Colonic mucosa (tissue), 4 donors: ENCODE data around the gene MRTFB. TPM values are rescaled to one million over a fixed set of nuclear protein-coding genes. Genes with fewer than 3 reads are reported as not detected.

ENCODE experiments used
- DNase-seq: peaks from one replicate; pipeline ENCODE4 v3.0.0-alpha.2; 2020
- H3K27ac ChIP-seq: fragments of 200-600 bp; one replicate; pipeline ENCODE4 v1.8.0; 2021
- H3K27me3 ChIP-seq: fragments of 200-600 bp; one replicate; pipeline ENCODE4 v1.8.0; 2021
- H3K36me3 ChIP-seq: fragments of 200-600 bp; one replicate; pipeline ENCODE4 v1.8.0; 2021
- H3K4me1 ChIP-seq: fragments of 200-600 bp; one replicate; pipeline ENCODE4 v1.8.0; 2021; ENCODE audit warnings: mild to moderate bottlenecking
- H3K4me3 ChIP-seq: fragments of 200-600 bp; one replicate; pipeline ENCODE4 v1.8.0; 2021
- H3K9ac ChIP-seq, 2 donors: one replicate each; pipeline ENCODE4 v1.7.0; 2013; ENCODE audit warnings: control low read depth in 2 of 2, low read depth in 2 of 2, low read length in 2 of 2
- H3K9me3 ChIP-seq: fragments of 200-600 bp; one replicate; pipeline ENCODE4 v1.8.0; 2021
- intact Hi-C: fragments of 100-400 bp; cut with DNase I; formaldehyde crosslinking; loops from one replicate; pipeline ENCODE4 v1.14.1; 2022
- total RNA-seq, 2 donors: library from RNA; stranded (reverse); fragmentation: NEBNext Ultra II Directional in 1 of 2; extraction: Animal tissue kit (Norgen Biotek cat#: 25700) in 1 of 2; gene quantifications; one replicate each; pipeline ENCODE4 v1.2.1, GENCODE V29; 2021
- TF ChIP-seq, protein P1 (sequence below): fragments of 200-600 bp; IDR thresholded peaks from one replicate; pipeline ENCODE4 v1.8.0; 2022; ENCODE audit warnings: antibody characterized with exemption, mild to moderate bottlenecking
- donor health status: healthy.
- donor health status: DM: no; HTN: no; CAD: no.
- donor health status: DM: no; HTN: no; CAD: no.

The MRTFB gene
- total RNA-seq, 2 donors from 2014 or later, result 31.4 to 40.3 TPM

DNA sequence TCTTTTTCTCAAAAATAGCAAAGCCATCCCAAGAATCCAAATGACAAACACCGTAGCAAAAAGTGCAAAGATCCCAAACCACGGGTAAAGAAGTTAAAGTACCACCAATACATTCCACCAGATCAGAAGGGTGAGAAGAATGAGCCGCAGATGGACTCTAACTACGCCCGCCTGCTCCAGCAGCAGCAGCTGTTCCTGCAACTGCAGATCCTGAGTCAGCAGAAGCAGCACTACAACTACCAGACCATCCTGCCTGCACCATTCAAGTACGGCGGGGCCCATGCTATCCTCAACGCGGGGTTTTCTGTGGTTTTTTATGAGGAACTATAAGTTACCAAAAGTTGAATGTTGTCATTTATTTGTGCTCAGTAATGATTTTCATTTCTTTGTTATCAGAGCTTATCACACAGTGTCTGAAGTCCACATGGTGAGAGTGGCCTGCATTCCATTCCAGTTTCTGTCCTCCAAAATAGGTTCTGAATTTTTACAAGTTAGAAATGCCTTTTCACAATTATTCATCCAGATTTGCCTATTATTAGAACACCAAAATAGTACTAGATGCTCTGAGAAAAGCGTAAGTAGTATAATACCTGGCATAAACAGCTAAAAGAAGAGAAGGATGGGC is 169.2 kb downstream of the MRTFB start:
- Histone ChIP-seq H3K4me3 (no peak overlapping the region), H3K36me3 (peaks cover 6% of the 10 kb centered on the region), H3K27me3 (no peaks in the 10 kb centered on the region), H3K4me1 (no peaks in the 10 kb centered on the region), H3K9me3 (no peaks in the 10 kb centered on the region), H3K27ac (no peak overlapping the region), H3K9ac (no peak overlapping the region)
- TF ChIP-seq, protein P1, sequence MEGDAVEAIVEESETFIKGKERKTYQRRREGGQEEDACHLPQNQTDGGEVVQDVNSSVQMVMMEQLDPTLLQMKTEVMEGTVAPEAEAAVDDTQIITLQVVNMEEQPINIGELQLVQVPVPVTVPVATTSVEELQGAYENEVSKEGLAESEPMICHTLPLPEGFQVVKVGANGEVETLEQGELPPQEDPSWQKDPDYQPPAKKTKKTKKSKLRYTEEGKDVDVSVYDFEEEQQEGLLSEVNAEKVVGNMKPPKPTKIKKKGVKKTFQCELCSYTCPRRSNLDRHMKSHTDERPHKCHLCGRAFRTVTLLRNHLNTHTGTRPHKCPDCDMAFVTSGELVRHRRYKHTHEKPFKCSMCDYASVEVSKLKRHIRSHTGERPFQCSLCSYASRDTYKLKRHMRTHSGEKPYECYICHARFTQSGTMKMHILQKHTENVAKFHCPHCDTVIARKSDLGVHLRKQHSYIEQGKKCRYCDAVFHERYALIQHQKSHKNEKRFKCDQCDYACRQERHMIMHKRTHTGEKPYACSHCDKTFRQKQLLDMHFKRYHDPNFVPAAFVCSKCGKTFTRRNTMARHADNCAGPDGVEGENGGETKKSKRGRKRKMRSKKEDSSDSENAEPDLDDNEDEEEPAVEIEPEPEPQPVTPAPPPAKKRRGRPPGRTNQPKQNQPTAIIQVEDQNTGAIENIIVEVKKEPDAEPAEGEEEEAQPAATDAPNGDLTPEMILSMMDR, result no peak
- DNase-seq, result no peak
- intact Hi-C loops, result no loop called here

DNA sequence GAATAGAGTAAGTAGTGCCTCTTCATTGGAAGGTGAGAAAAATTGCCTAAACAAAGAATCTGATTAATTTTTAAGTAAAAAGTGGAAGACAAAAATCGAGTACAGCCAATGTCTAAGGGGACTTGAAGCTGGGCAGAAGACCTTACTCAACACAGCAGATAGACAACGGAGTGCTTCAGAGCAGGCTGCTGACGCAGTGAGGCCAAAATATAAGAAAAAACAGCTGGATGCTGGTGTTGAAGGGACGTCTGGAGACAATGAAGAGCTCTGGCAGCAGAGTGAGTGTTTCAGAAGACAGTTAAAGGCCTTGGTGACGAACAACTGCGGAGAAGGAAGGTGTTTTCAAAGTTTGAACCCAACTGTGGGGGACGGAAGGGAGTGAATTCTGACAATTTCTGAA is 169.8 kb downstream of the MRTFB start:
- Histone ChIP-seq H3K9ac (no peak overlapping the region), H3K27ac (no peak overlapping the region), H3K9me3 (no peaks in the 10 kb centered on the region), H3K36me3 (peaks cover 6% of the 10 kb centered on the region), H3K4me3 (no peak overlapping the region), H3K27me3 (no peaks in the 10 kb centered on the region), H3K4me1 (no peaks in the 10 kb centered on the region)
- DNase-seq, result no peak
- intact Hi-C loops, result no loop called here
- TF ChIP-seq, protein P1, result no peak

DNA sequence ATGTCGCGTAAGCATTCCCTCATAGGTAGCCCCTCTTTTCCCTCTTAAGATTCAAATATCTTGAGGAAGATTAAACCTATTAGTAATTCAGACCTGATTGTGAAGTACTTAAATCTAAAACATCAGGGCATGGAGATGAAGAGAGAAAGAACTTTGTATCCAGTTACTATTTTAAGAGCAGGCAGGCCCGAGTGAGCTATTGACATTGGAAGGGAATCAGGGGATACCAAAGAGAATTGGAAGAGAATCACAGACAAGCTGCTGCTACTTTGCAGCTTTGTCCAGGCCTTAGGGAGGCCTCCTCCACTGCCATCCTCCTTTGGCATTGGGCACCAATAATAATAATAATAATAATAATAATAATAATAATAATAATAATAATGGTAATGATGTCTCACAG is 170.5 kb downstream of the MRTFB start:
- TF ChIP-seq, protein P1, result no peak
- Histone ChIP-seq H3K36me3 (peaks cover 6% of the 10 kb centered on the region), H3K9ac (no peak overlapping the region), H3K9me3 (no peaks in the 10 kb centered on the region), H3K27me3 (no peaks in the 10 kb centered on the region), H3K27ac (no peak overlapping the region), H3K4me3 (no peak overlapping the region), H3K4me1 (no peaks in the 10 kb centered on the region)
- no peak for DNase-seq
- intact Hi-C loops, result no loop called here

DNA sequence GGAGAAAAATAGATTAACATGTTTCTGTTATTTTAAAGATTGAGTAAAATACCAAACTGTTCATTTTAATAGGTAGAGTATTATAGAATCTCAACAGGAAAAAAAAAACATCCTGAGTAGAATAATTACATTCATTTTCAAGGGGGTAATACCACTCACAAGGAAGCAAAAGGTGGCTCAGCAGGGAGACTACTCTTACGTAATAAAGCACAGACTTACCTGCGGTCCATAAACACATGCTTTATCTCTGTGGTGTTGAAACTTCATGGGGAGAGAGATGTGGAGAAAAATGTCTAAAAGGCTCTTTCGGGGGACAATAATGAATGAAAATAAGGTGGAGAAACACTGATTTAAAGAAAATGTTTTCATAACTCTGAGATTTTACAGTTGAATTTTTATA is 171.7 kb downstream of the MRTFB start:
- H3K36me3 ChIP-seq, result peaks cover 11% of the 10 kb centered on the region

DNA sequence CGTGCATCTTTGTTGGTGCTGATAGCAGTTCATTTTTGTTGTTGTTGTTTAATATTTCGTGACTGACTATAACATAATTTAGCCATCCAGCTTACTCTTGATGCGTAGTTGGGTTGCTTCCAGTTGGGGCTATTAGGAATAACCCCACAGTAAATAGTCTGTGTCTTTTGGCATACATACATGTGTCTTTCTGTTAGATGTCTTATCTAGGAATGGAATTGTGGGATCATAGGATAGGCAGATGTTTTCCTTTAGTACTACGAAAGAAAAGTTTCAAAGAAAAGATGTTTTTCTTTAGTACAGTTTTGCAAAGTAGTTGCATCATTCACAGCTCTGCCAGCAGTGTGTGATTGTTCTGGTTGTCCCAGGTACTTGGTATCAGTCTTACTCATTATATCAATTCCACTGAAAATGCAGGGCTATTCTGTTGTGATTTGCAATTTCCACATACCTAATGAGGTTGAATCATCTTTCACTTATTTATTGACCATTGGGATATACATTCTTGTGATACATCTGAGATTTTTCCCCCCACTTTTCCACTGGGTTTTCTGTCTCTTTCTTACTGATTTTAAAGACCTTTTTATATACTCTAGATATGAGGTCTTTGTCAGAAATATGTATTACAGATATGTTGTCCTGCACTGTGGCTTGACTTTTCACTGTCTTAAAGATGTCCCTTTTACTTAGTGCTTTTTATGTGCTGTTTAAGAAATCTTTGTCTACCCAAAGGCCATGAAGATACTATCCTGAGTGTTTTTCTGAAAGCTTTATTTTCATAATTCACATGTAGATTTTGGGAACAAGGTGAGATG is 173.3 kb downstream of the MRTFB start:
- intact Hi-C loops, result loop anchor here (5.0 kb wide), 1 partner anchor 322 kb away; the partner anchor contains the start of gene ERCC4
- Histone ChIP-seq H3K9me3 (no peaks in the 10 kb centered on the region), H3K4me1 (no peaks in the 10 kb centered on the region), H3K4me3 (no peak overlapping the region), H3K36me3 (peaks cover 11% of the 10 kb centered on the region), H3K27me3 (no peaks in the 10 kb centered on the region), H3K9ac (no peak overlapping the region), H3K27ac (no peak overlapping the region)
- TF ChIP-seq, protein P1, result no peak
- DNase-seq, result no peak

More for the DNA sequence above, 171.7 kb downstream of the MRTFB start:
- no peak overlapping the region for H3K4me3 ChIP-seq
- DNase-seq, result no peak
- no peaks in the 10 kb centered on the region for H3K9me3 ChIP-seq
- TF ChIP-seq, protein P1, result no peak
- intact Hi-C loops, result no loop called here
- H3K27me3 ChIP-seq, result no peaks in the 10 kb centered on the region
- H3K27ac ChIP-seq, result no peak overlapping the region
- H3K4me1 ChIP-seq, result no peaks in the 10 kb centered on the region
- no peak overlapping the region for H3K9ac ChIP-seq
